ENCODE results near the gene CLEC4M.

Gene CLEC4M, protein sequence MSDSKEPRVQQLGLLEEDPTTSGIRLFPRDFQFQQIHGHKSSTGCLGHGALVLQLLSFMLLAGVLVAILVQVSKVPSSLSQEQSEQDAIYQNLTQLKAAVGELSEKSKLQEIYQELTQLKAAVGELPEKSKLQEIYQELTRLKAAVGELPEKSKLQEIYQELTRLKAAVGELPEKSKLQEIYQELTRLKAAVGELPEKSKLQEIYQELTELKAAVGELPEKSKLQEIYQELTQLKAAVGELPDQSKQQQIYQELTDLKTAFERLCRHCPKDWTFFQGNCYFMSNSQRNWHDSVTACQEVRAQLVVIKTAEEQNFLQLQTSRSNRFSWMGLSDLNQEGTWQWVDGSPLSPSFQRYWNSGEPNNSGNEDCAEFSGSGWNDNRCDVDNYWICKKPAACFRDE

DNA sequence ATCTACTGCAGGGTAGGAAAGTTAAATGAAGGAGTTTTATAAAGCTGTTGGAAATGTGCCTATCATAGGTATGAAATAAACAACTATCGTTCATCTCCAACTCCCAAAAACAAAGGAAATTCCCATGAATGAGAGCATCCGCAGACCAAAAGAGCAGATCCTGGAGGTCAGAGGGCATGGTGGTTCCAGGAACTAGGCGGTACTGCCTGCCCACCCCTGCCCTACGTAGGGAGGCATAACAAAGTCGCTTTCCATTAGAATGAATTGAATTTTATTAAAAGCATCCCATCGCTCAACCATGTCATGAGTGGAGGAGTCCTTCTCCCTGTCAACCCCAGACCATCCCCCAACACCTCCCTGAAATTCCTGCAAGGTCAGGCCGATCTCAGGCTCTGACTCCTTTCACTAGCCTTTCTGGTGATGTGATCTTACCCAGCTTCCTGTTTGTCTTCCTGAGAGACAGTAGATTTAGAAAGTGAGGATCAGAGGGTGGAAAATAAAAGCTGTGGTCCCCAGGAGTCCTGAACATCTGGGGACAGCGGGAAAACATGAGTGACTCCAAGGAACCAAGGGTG lies at the start of gene CLEC4M:
CLEC4M (plus strand) TSS at position 525 of the 575 bp plus-strand sequence; CDS start at position 549, 24 bp downstream.
- no peak for DNase-seq (ENCODE audit: low spot score)

DNA sequence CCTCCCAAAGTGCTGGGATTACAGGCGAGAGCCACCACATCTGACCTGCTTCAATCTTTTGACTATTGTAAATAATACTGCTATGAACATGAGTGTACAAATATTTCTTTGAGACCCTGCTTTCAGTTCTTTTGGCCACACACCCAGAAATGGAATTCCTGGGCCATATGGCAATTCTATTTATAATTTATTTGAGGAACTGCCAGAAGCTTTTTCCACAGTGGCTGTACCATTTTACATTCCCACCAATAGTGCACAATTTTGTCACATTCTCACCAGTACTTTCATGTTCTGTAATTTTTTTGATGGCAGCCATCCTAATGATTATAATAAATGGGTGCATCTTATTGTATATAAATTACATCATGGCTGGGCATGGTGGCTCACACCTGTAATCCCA lies 47.4 kb upstream of the CLEC4M start:
- DNase-seq (ENCODE audit: low spot score), result no peak

DNA sequence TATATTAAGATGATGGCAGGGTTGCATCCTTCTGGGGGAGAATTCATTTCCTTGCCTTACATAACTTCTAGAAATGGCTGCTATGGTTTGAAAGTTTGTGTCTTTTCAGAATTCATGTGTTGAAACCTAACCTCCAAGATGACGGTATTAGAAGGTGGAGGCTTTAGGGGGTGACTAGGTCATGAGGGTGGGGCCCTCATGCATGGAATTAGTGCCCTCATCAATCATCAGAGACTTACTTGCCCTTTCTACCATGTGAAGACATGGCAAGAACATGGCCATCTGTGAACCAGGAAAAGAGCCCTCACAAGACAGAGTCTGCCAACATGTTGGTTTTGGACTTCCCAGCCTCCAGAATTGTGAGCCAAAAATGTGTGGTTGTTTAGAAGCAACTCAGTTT lies 46.3 kb upstream of the CLEC4M start:
- DNase-seq (ENCODE audit: low spot score), result no peak

DNA sequence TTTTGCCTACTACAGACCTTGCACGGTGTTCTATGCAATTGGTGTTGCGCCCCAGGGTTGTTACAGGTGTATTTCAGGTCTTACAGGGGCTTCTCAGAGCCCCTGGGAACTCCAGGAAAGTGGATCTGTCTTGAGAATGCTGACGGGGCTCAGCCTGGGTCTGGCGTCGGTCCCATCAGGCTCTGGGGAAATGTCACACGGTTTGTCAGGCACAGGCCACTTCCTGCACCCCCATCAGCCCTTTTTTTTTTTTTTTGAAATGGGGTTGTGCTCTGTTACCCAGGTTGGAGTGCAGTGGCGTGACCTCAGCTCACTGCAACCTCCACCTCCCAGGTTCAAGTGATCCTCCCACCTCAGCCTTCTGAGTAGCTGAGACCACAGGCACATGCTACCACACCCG lies 44.4 kb upstream of the CLEC4M start:
- DNase-seq (ENCODE audit: low spot score), result no peak

DNA sequence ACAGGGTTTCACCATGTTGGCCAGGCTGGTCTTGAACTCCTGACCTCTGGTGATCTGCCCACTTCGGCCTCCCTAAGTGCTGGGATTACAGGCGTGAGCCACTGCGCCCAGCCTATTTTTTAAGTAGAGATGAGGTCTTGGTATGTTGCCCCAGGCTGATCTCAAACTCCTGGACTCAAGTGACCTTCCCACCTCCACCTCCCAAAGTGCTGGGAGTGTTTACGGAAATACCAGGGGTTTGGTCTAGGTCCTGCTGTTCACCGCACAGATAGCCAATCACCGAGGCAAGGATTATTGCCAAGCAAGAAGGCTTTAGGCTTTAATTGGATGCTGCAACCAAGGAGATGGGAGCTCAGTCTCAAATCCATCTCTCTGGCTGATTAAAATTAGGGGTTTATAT lies 42.7 kb upstream of the CLEC4M start:
- DNase-seq (ENCODE audit: low spot score), result no peak

DNA sequence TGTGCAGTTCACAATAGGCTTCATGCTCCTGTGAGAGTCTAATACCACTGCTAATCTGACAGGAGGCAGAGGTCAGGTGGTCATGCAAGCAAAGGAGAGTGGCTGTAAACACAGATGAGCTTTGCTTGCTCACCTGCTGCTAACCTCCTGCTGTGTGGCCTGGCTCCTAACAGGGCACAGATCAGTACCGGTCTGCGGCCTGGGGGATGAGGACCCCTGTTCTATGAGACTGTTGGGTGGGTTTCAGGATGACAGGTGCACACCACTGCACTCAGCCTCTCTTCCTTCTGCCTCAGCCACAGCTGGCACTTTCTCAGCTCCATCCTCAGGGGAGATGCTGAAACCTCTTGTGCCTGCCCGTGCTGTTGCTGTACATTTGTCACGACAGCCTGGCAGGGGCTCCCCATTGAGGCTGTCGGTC lies 40.8 kb upstream of the CLEC4M start:
- DNase-seq (ENCODE audit: low spot score), result no peak

DNA sequence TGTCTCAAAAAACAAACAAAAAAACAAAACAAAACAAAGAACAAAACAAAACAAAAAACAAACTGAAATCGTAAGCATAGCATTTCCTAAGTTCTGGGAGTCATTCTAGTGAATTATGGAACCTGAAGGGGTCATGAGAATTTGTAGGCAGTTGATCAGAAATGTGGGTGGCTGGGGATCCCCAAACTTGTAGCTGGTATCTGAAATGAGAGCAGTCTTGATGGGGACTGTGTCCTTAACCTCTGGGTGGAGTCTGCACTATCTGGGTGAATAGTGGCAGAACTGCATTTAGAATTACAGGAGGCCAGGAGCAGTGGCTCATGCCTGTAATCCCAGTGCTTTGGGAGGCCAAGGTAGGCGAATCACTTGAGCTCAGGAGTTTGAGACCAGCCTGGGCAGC lies 37.3 kb upstream of the CLEC4M start:
- no peak for DNase-seq (ENCODE audit: low spot score)

DNA sequence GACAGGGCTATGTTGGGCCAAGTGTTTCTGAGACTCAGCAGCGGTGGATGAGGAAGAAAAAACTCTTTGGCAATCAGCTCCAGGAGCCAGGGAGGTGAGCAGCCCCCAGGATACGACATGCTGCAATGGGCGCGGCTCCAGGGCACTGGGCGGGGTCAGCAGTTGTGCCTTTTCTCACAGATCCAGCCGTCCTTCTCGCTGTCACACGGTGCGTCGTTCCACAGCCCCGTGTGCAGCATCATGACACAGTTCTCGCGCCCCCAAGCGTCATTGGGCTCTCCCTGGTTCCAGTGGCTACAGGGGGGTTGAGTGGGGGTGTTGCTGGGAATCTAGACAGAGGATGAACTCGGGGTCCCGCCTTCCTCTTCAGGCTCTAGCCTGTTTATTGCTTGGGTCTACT lies 33.8 kb upstream of the CLEC4M start:
- DNase-seq (ENCODE audit: low spot score), result no peak

DNA sequence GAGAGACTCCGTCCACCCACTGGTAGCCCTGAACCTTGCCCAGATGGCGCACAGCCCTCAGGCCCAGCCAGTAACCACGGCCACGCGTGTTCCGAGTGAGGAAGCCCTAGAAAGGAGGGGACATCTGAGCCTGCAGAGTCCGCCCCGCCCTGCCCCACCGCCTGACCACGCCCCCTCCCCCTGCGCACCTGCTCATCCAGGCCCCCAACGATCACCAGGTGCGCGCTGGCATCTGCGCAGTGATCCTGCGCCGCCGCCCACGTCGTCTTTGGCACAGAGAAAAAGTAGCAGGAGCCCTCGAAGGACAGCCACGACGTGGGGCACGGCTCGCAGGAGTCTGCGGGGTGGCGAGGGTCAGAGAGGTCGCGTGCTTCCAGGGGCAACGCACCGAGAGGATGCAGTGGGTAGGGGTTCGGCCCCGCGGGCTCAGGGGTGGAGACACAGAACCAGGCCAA lies 33.2 kb upstream of the CLEC4M start:
- DNase-seq (ENCODE audit: low spot score), result no peak

DNA sequence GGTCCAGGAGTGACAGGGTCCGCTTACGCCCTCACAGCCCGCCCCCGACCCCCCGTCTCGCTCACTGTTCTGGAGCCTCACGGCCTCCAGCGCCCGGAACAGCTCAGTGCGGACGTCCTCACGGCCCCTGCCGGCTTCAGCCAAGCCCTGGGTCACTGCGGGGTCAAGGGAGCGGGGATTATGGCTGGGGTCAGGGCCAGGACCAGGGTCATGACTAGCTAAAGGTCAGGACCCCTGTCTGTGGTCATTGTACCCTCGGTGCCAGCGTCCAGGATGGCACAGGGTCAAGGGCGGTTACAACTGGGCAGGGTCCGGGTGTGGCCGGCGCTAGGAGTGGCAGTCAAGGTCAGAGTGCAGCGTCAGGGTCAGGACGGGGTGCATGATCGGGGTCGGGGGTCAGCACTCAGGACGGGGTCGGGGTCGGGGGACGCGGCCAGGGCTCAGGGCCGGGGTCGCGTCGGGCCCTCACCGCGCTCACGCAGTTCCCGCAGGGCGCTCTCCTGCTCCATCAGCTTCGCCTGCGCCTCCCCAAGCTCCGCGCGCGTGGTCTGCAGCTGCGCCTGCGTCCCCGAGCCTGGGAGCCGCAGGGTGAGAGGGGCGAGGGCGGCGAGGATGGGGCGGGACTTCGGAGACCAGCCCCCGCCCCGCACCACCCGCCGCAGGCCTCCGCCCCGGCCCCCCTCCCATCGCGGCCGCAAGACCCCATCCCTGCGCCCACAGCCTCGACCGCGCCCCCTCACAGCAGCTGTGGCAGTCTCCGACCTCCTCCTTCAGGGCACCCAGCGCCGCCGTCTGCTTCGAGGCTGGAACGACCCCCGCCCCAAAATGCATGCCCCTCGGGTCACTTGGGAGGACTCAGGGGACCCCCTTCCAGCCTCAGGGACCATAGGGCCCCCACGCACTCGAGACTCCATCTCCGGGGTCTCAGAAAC lies 32.5 kb upstream of the CLEC4M start:
- DNase-seq (ENCODE audit: low spot score), result no peak

DNA sequence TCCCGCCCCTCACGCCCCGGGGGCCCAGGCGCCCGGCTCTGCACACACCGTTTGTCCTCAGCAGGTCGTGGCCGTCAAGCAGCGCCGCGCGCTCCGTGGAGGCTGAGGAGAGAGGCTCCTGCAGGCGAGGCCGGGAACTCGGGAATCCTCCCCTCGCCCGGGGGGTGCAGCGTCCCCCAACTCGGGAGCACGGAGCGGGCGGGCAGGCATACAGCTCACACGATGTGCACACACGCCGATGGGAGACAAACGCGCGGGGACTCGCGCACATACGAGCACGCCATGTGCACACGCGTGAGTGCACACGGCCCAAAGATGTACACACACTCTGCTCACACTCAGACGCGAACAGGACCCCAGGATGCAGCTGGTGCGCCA lies 31.8 kb upstream of the CLEC4M start:
- no peak for DNase-seq (ENCODE audit: low spot score)

DNA sequence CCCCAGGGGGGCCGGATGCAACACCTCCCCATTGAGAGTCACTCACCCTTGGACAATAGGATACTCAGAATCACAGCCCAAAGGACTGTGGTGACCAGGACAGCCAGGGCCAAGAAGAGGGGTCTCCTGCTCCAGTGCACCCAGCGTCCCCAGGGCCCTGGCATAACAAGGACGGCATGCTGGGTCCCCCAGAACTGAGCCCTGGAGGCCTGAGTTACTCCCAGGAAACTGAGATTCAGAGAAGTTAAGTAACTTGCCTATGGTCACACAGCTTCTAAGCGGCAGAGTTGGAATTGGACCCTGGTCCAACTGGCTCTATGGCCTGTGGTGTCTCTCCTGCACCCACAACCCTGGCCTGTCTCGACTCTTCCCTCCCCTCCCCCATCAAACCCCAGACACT lies 31.4 kb upstream of the CLEC4M start:
- DNase-seq (ENCODE audit: low spot score), result no peak

DNA sequence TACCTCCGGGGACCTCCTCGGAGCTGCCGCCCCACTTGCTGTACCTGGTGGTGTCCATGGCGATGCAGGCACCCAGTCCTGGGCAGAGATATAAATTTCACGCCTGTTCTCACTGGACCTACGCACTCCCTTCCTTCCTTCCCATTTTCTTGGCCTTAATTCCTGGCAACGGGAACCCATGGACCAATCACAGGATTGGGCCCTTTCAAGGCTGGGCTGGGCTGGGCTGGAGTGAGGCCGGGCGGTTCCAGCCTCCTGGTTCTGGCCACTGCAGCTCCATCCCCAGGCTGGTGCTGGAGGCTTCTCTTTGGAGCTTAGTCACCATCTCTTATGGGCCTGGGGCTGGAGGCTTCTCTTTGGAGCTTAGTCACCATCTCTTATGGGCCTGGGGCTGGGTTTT lies 31.0 kb upstream of the CLEC4M start, which contains the start of gene CLEC4G:
CLEC4G (minus strand) TSS at position 66 of the 400 bp plus-strand sequence; CDS start at position 58, 8 bp downstream.
- DNase-seq (ENCODE audit: low spot score), result no peak

DNA sequence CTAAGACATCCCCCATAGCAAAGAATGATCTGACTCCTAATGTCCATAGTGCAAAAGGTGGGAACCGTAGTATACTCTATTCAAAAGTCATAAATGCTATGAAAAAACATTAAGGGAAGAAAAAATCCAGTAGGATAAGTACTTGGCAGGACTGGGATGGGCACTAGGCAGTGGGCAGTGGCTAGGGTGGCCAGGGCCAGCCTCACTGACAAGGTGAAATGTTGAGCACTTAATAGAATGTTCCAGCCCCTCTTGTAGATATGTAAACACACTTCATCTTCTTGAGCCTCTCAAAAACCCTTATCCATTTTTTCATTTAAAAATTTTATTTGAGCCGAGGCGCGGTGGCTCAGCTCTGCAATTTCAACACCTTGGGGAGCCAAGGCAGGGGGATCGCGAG lies 29.7 kb upstream of the CLEC4M start:
- DNase-seq (ENCODE audit: low spot score), result no peak

DNA sequence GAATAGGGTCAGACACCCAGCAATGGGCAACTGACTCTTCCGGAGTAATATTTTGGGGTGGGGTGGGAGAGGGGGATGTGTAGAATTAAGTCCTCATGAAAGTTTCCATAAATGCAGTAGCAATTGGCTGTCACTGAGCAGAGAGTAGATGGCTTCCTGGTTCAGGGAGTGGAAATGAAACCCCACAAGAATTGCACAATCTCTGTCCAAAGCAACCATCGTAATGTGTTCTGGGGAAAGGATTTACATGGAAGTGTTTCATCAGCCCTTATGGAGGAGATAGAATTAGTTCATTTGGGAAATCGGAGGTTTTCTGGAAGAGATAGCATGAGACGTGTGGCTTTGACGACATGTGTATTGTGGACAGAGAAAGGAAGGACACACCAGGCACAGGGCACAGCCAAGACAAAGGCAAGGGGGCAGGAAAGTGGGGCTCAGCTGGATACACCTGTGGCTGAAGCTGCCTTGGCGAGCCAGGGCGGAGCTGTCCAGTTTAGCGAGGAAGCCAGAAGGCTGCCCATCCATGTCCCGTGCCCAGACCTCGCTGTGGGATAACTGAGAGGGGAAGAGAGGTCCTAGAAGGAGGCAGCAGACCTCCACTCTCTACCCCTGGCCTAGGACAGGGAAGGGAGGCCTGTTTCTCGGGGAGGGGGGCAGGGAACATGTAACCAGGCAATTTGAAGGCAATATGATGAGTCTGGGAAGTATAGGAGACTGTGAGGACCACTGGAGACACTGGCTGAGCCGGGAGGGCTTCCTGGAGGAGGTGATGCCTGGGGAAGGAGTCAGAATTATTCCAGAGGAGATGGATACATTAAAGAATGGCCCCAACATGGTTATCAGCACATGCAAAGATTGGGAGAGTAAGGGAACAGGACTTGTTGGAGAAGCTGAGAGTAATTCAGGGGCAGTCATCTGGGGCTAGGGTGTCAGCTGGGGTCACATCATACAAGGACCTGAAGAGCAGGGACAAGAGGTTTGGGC lies 28.5 kb upstream of the CLEC4M start:
- no peak for DNase-seq (ENCODE audit: low spot score)

DNA sequence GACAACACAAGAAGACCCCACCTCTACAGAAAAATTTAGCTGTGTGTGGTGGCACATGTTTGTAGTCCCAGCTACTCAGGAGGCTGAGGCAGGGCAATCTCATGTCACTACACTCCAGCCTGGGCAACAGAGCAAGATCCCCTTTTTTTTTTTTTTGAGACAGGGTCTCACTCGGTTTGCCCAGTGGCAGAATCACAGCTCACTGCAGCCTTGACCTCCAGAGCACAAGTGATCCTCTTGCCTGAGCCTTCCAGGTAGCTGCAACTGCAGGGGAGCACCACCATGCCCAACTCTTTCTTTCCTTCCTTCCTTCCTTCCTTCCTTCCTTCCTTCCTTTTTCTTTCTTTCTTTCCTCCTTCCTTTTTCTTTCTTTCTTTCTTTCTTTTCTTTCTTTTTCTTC lies 26.9 kb upstream of the CLEC4M start:
- no peak for DNase-seq (ENCODE audit: low spot score)

DNA sequence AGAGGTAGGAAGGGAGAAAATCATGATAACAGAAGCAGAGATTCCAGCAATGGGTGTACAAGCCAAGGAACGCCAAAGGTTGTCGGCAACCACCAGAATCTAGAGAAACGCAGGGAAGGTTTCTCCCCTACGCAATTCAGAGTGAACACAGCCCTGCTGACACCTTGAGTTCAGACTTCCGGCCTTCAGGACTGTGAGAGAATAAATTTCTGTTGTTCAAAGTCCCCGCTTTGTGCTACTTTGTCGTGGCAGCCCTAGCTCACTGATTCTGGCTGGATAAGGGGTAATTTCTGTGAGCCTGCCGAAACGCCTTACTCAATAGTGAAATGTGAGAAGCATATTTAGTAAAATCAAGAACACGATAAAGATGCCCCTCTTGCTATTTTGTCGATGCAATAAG lies 25.8 kb upstream of the CLEC4M start:
- no peak for DNase-seq (ENCODE audit: low spot score)

DNA sequence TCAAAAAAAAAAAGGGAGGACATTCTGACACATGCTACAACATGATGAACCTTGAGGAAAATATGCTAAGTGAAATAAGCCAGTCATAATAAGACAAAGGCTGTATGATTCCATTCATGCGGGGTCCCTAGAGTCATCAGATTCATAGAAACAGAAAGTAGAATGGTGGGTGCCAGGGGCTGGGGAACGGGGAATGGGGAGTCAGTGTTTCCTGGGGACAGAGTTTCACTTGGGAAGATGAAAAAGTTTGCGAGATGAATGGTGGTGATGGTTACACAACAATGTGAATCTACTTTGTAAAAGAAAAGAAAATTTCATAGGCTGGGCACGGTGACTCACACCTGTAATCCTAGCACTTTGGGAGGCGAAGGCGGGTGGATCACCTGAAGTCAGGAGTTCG lies 25.0 kb upstream of the CLEC4M start:
- no peak for DNase-seq (ENCODE audit: low spot score)

DNA sequence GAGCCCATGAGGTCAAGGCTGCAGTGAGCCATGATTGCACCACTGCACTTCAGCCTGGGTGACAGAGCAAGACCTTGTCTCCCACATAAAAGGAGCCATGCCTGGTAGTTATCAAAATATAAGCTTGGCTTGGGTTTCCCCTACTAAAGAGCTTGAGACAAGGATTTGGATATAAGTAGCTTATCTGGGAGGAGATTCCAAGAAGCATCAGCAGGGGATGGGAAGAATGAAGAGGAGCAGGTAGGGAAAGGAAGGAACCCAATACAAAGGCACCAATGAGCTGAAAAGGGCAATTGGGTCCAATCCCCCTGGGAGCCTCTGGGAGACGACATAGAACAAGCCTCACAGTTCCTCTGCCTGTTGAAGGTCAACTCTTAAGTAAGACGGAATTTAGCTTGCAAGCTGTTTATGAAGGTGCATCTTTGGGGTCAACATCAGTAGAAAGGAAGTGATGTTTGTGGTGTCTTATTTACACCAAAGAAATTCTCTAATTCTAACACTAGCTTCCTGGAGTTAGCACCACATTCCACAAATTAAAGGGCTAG lies 23.8 kb upstream of the CLEC4M start:
- DNase-seq (ENCODE audit: low spot score), result no peak

DNA sequence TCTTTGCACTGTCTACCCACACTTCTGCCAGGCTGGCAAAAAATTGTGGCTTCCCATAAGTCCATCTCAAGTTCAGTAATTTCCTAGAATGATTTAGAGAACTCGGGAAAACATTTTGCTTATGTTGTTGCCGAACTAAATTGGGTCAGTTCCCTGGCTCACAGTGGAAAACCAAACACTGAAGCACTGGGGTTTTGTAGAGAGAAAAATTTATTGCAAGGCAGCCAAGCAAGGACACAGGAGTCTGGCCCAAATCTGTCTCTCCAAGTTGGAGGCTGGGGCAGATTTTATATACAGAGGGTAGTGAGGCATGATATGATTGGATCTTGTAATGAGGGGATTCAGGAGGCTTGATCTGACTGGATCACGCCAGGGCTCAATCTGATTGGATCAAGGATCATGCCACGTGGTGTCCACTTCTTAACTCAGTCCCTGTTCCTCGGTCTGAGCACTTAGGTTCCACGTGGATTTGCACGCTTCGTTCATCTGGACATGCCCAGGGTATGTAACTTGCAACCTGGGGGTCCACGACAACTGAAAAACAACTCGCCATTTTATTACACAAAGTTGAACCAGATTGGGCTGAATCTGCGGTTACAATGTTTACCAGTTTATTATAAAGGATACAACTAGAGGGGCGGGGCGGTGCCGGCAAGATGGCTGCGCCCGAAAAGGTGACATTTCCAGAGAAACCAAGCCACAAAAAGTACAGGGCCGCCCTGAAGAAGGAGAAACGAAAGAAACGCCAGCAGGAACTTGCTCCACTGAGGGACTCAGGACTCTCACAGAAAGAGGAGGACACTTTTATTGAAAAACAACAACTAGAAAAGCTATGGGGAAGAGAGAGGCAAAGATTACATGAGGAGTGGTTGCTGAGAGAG lies 23.0 kb upstream of the CLEC4M start:
- no peak for DNase-seq (ENCODE audit: low spot score)
